HUES64 (cell line): Measurements from ENCODE around the gene CCDC40.

Source experiments
- H3K27ac ChIP-seq: 2 replicates; pipeline ENCODE4 v1.7.0; 2013; ENCODE audit warnings: low read depth, low read length, inconsistent platforms
- H3K27me3 ChIP-seq: 2 replicates; pipeline ENCODE4 v1.6.1; 2013; ENCODE audit warnings: mild to moderate bottlenecking, low read length; ENCODE audit not compliant: insufficient read depth
- H3K36me3 ChIP-seq: 2 replicates; pipeline ENCODE4 v1.6.1; 2013; ENCODE audit warnings: mild to moderate bottlenecking, low read length; ENCODE audit not compliant: insufficient read depth
- H3K4me1 ChIP-seq: 2 replicates; pipeline ENCODE4 v1.6.1; 2013; ENCODE audit warnings: mild to moderate bottlenecking, low read length, moderate library complexity; ENCODE audit not compliant: insufficient read depth
- H3K4me3 ChIP-seq: 2 replicates; pipeline ENCODE4 v1.5.1; 2013; ENCODE audit warnings: mild to moderate bottlenecking, low read length, moderate library complexity
- H3K9ac ChIP-seq: 2 replicates; pipeline ENCODE4 v1.6.1; 2013; ENCODE audit warnings: mild to moderate bottlenecking, low read depth, low read length
- H3K9me3 ChIP-seq: 2 replicates; pipeline ENCODE4 v1.6.1; 2013; ENCODE audit warnings: low read depth, low read length; ENCODE audit not compliant: insufficient read depth
- WGBS: fragments of 150-250, 120-280 bp; methylation state at CpG from one replicate; pipeline ENCODE4 v1.1.7; 2013; ENCODE audit warnings: missing lambda C conversion rate; 5-methylcytosine and 5-hydroxymethylcytosine counted together

The CCDC40 gene

GRCh38 chr17:80107231-80108021, 71.0 kb downstream of the CCDC40 start:
- WGBS, result 91% methylated on average over 46 of the region's 46 CpGs
- Histone ChIP-seq H3K27ac (no peak overlapping the region), H3K27me3 (no peaks in the 10 kb centered on the region), H3K9ac (no peak overlapping the region), H3K36me3 (peaks cover 5% of the 10 kb centered on the region; the same call in 1 of the 2 replicates), H3K4me1 (peaks cover 5% of the 10 kb centered on the region; the same call in 1 of the 2 replicates), H3K9me3 (no peaks in the 10 kb centered on the region), H3K4me3 (no peak overlapping the region)

- Histone ChIP-seq H3K9me3 (no peaks in the 10 kb centered on the region), H3K4me3 (no peak overlapping the region), H3K27ac (no peak overlapping the region), H3K27me3 (no peaks in the 10 kb centered on the region), H3K36me3 (peaks cover 5% of the 10 kb centered on the region; the same call in 1 of the 2 replicates), H3K9ac (no peak overlapping the region), H3K4me1 (0 out of 2 replicates have a peak, but pooled peaks cover 3% of the 10 kb centered on the region)
- WGBS, result 91% methylated on average over 40 of the region's 40 CpGs
Measured at GRCh38 chr17:80108036-80108971, 71.9 kb downstream of the CCDC40 start.

GRCh38 chr17:80109066-80109660, 72.7 kb downstream of the CCDC40 start:
- H3K27ac ChIP-seq, result no peak overlapping the region
- peaks cover 5% of the 10 kb centered on the region; the same call in 1 of the 2 replicates for H3K36me3 ChIP-seq
- no peaks in the 10 kb centered on the region for H3K9me3 ChIP-seq
- no peaks in the 10 kb centered on the region for H3K27me3 ChIP-seq
- H3K4me3 ChIP-seq, result no peak overlapping the region
- 0 out of 2 replicates have a peak, but pooled peaks cover 3% of the 10 kb centered on the region for H3K4me1 ChIP-seq
- H3K9ac ChIP-seq, result no peak overlapping the region
- 92% methylated on average over 13 of the region's 13 CpGs for WGBS

GRCh38 chr17:80109713-80110446, 73.4 kb downstream of the CCDC40 start:
- Histone ChIP-seq H3K36me3 (peaks cover 5% of the 10 kb centered on the region; the same call in 1 of the 2 replicates), H3K4me1 (0 out of 2 replicates have a peak, but pooled peaks cover 3% of the 10 kb centered on the region), H3K27ac (no peak overlapping the region), H3K9ac (no peak overlapping the region), H3K4me3 (no peak overlapping the region), H3K9me3 (no peaks in the 10 kb centered on the region), H3K27me3 (no peaks in the 10 kb centered on the region)
- WGBS, result 93% methylated on average over 30 of the region's 30 CpGs

- Histone ChIP-seq H3K27ac (no peak overlapping the region), H3K9me3 (no peaks in the 10 kb centered on the region), H3K4me1 (0 out of 2 replicates have a peak, but pooled peaks cover 3% of the 10 kb centered on the region), H3K4me3 (no peak overlapping the region), H3K27me3 (no peaks in the 10 kb centered on the region), H3K9ac (no peak overlapping the region), H3K36me3 (peaks cover 5% of the 10 kb centered on the region; the same call in 1 of the 2 replicates)
- WGBS, result 79% methylated on average over 9 of the region's 9 CpGs
Measured at GRCh38 chr17:80110447-80110812, 74.0 kb downstream of the CCDC40 start.

GRCh38 chr17:80110927-80111701, 74.7 kb downstream of the CCDC40 start:
- H3K4me3 ChIP-seq, result no peak overlapping the region
- 0 out of 2 replicates have a peak, but pooled peaks cover 3% of the 10 kb centered on the region for H3K4me1 ChIP-seq
- H3K27me3 ChIP-seq, result no peaks in the 10 kb centered on the region
- H3K36me3 ChIP-seq, result peaks cover 5% of the 10 kb centered on the region; the same call in 1 of the 2 replicates
- no peak overlapping the region for H3K27ac ChIP-seq
- no peaks in the 10 kb centered on the region for H3K9me3 ChIP-seq
- H3K9ac ChIP-seq, result no peak overlapping the region; the same call in 1 of the 2 replicates
- 91% methylated on average over 21 of the region's 21 CpGs for WGBS

- H3K9me3 ChIP-seq, result no peaks in the 10 kb centered on the region
- no peak overlapping the region for H3K27ac ChIP-seq
- no peaks in the 10 kb centered on the region for H3K27me3 ChIP-seq
- no peak overlapping the region for H3K9ac ChIP-seq
- no peak overlapping the region for H3K4me3 ChIP-seq
- 0 out of 2 replicates have a peak, but pooled peaks cover 3% of the 10 kb centered on the region for H3K4me1 ChIP-seq
- H3K36me3 ChIP-seq, result peaks cover 5% of the 10 kb centered on the region; the same call in 1 of the 2 replicates
- WGBS, result 84% methylated on average over 26 of the region's 26 CpGs
Measured at GRCh38 chr17:80111702-80112470, 75.4 kb downstream of the CCDC40 start.

GRCh38 chr17:80112471-80113032, 76.1 kb downstream of the CCDC40 start:
- Histone ChIP-seq H3K27ac (peak overlapping the region; percentile 20; the same call in 1 of the 2 replicates), H3K4me1 (0 out of 2 replicates have a peak, but pooled peaks cover 3% of the 10 kb centered on the region), H3K9me3 (no peaks in the 10 kb centered on the region), H3K27me3 (no peaks in the 10 kb centered on the region), H3K9ac (peak overlapping the region; percentile 48; the same call in 1 of the 2 replicates), H3K36me3 (peaks cover 5% of the 10 kb centered on the region; the same call in 1 of the 2 replicates), H3K4me3 (no peak overlapping the region)
- WGBS, result 88% methylated on average over 24 of the region's 24 CpGs

- 67% methylated on average over 20 of the region's 20 CpGs for WGBS
- H3K4me3 ChIP-seq, result no peak overlapping the region
- H3K27me3 ChIP-seq, result no peaks in the 10 kb centered on the region
- peak overlapping the region; percentile 20; the same call in 1 of the 2 replicates for H3K27ac ChIP-seq
- H3K36me3 ChIP-seq, result peaks cover 3% of the 10 kb centered on the region; the same call in 1 of the 2 replicates
- H3K4me1 ChIP-seq, result 0 out of 2 replicates have a peak, but pooled peaks cover 3% of the 10 kb centered on the region
- no peaks in the 10 kb centered on the region for H3K9me3 ChIP-seq
- H3K9ac ChIP-seq, result peak overlapping the region; percentile 48
Measured at GRCh38 chr17:80113033-80113484, 76.6 kb downstream of the CCDC40 start.
